Activated B cell treated with CpG ODN at 0.5 μM for 24 hours (primary cell): ENCODE measurements around the gene LTN1. TPM values are rescaled to one million over a fixed set of nuclear protein-coding genes. Genes with fewer than 3 reads are reported as not detected.

Experiments used
- ATAC-seq: fragments of 200-7000 bp; cut with Tn5 transposase; one replicate; pipeline ENCODE4 v1.10.0; 2021; ENCODE audit warnings: low read depth, mild to moderate bottlenecking, moderate library complexity
- CTCF ChIA-PET: fragments of 350-600 bp; sonication (Branson Sonifier 250); formaldehyde crosslinking; loops from one replicate; lab custom pipeline; 2021; ENCODE audit warnings: antibody characterized with exemption; lab: Charles Lee
- POLR2A ChIA-PET: fragments of 350-600 bp; sonication (Branson Sonifier 250); formaldehyde crosslinking; loops from one replicate; lab custom pipeline; 2021; ENCODE audit warnings: antibody characterized with exemption; lab: Charles Lee
- DNase-seq: peaks from one replicate; pipeline ENCODE4 v3.0.0; 2022
- H3K27ac Mint-ChIP-seq: one replicate; pipeline ENCODE4 v1.8.0; 2020; ENCODE audit warnings: mixed read lengths
- H3K27me3 Mint-ChIP-seq: one replicate; pipeline ENCODE4 v1.8.0; 2021; ENCODE audit warnings: mixed read lengths
- H3K36me3 Mint-ChIP-seq: one replicate; pipeline ENCODE4 v1.8.0; 2021; ENCODE audit warnings: low read depth, mixed read lengths
- H3K4me1 Mint-ChIP-seq: one replicate; pipeline ENCODE4 v1.8.0; 2021; ENCODE audit warnings: mixed read lengths
- H3K4me3 Mint-ChIP-seq: one replicate; pipeline ENCODE4 v1.8.0; 2020; ENCODE audit warnings: mild to moderate bottlenecking, mixed read lengths
- H3K9me3 Mint-ChIP-seq: one replicate; pipeline ENCODE4 v1.8.0; 2020; ENCODE audit warnings: mixed read lengths
- intact Hi-C: fragments of 100-400 bp; cut with micrococcal nuclease; formaldehyde crosslinking; loops from one replicate; pipeline ENCODE4 v1.15.1; 2024
- total RNA-seq: library from RNA; stranded (reverse); gene quantifications from 2 replicates; pipeline ENCODE4 v1.2.3, GENCODE V29; 2022
- TF ChIP-seq, protein P1 (sequence below): fragments of 200-600 bp; IDR thresholded peaks from one replicate; pipeline ENCODE4 v1.8.0; 2022; ENCODE audit warnings: antibody characterized with exemption, mild to moderate bottlenecking

LTN1 gene
- total RNA-seq, 1 donor from 2014 or later: 25.8 TPM

DNA sequence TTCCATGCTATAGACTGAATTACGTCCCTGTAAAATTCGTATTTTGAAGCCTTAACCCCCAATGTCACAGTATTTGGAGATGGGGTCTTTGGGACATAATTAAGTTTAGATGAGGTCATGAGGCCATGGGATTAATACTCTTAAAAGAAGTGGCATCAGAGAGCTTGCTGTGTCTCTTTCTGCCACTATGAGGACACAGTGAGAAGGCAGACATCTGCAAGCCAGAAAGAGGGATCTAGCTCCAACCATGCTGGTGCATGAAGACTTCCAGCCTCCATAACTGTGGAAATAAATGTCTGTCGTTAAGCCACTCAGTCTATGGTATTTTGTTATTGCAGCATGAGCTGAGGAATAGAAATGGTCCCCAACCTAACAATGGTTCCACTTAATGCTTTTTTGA lies 99.0 kb downstream of the LTN1 start:
- intact Hi-C loops: no loop called here
- ATAC-seq (no peak), DNase-seq (no peak)
- TF ChIP-seq, protein P1, sequence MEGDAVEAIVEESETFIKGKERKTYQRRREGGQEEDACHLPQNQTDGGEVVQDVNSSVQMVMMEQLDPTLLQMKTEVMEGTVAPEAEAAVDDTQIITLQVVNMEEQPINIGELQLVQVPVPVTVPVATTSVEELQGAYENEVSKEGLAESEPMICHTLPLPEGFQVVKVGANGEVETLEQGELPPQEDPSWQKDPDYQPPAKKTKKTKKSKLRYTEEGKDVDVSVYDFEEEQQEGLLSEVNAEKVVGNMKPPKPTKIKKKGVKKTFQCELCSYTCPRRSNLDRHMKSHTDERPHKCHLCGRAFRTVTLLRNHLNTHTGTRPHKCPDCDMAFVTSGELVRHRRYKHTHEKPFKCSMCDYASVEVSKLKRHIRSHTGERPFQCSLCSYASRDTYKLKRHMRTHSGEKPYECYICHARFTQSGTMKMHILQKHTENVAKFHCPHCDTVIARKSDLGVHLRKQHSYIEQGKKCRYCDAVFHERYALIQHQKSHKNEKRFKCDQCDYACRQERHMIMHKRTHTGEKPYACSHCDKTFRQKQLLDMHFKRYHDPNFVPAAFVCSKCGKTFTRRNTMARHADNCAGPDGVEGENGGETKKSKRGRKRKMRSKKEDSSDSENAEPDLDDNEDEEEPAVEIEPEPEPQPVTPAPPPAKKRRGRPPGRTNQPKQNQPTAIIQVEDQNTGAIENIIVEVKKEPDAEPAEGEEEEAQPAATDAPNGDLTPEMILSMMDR: no peak
- Mint-ChIP-seq H3K27me3 (peaks cover 22% of the 10 kb centered on the region), H3K4me3 (no peak overlapping the region), H3K9me3 (peaks cover 4% of the 10 kb centered on the region), H3K4me1 (peaks cover 3% of the 10 kb centered on the region), H3K27ac (no peak overlapping the region), H3K36me3 (no peaks in the 10 kb centered on the region)
- ChIA-PET CTCF (no interaction called here), POLR2A (no interaction called here)

DNA sequence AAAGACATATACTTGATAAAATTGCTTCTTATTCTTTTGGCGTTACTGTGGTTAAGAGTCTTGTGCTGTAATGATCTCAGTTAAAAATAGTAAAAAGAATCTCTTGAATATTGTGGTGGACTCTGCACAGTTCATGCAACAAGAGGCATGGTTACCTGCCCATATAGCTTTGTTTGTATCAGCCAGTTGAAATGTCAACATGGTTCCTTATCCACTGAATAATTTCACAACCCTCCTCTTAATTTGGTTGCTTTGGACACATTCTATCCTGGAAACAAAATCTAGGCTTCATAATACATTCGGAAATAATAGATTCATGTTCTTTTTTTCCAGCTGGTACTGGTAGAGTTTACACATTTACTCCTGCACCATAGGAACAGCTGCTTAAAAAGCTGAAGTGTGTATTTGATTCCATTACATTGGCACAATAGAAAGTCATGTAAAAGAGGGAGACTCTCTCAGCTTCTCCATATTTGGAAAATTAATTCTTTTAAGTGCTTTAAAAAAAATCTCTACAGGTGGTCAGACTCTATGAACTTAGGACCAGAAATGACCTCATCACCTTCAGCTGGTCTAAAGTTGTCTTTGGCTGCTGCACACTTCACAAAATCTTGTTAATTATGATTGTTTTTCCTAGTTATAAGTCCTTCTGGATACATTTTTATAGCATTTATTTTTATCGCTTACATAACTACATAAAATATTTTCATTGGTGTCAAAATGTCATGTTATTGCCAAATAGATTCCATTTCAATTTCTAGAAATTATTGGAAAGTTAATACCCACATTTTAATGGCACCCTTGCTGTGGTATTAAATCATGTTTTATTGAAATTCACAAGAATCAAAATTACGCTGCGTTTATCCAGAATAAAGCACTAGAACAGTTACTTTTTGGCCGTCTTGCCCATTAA lies 100.2 kb downstream of the LTN1 start:
- peaks cover 19% of the 10 kb centered on the region for H3K27me3 Mint-ChIP-seq
- peaks cover 3% of the 10 kb centered on the region for H3K4me1 Mint-ChIP-seq
- TF ChIP-seq, protein P1: no peak
- H3K27ac Mint-ChIP-seq: no peak overlapping the region
- POLR2A ChIA-PET: no interaction called here
- peaks cover 4% of the 10 kb centered on the region for H3K9me3 Mint-ChIP-seq
- CTCF ChIA-PET: no interaction called here
- ATAC-seq (no peak), DNase-seq (no peak)
- H3K4me3 Mint-ChIP-seq: no peak overlapping the region
- intact Hi-C loops: no loop called here
- H3K36me3 Mint-ChIP-seq: no peaks in the 10 kb centered on the region

DNA sequence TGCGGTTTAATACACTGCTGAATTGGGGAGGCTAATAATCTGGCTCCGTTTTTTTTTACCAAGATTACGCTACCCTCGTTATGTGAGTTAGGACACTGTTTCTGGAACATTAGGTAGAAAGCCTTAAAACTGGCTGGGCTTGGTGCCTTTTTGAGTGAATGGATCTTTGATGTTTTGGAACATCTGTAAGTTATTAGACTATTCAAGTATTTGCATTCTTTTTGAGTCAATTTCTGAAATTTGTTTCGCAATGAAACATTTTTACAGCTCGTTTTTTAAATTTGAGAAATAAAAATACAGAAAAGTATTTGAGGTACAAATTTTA lies 106.9 kb downstream of the LTN1 start:
- TF ChIP-seq, protein P1: no peak
- intact Hi-C loops: loop anchor here (1.0 to 5.0 kb wide), 5 partner anchors 46 to 414 kb away; partner anchors contain the start of gene CCT8
- peaks cover 9% of the 10 kb centered on the region for H3K27me3 Mint-ChIP-seq
- H3K4me3 Mint-ChIP-seq: no peak overlapping the region
- peaks cover 5% of the 10 kb centered on the region for H3K9me3 Mint-ChIP-seq
- H3K36me3 Mint-ChIP-seq: peaks cover 23% of the 10 kb centered on the region
- ATAC-seq: no peak
- DNase-seq: no peak
- peaks cover 20% of the 10 kb centered on the region for H3K4me1 Mint-ChIP-seq
- ChIA-PET POLR2A (interaction anchor here (0.7 to 1.3 kb wide), 3 partner anchors 107 to 281 kb away, joined by 3 to 6 read pairs (median 4); partner anchors contain the start of genes LTN1 and USP16), CTCF (no interaction called here)
- no peak overlapping the region for H3K27ac Mint-ChIP-seq

DNA sequence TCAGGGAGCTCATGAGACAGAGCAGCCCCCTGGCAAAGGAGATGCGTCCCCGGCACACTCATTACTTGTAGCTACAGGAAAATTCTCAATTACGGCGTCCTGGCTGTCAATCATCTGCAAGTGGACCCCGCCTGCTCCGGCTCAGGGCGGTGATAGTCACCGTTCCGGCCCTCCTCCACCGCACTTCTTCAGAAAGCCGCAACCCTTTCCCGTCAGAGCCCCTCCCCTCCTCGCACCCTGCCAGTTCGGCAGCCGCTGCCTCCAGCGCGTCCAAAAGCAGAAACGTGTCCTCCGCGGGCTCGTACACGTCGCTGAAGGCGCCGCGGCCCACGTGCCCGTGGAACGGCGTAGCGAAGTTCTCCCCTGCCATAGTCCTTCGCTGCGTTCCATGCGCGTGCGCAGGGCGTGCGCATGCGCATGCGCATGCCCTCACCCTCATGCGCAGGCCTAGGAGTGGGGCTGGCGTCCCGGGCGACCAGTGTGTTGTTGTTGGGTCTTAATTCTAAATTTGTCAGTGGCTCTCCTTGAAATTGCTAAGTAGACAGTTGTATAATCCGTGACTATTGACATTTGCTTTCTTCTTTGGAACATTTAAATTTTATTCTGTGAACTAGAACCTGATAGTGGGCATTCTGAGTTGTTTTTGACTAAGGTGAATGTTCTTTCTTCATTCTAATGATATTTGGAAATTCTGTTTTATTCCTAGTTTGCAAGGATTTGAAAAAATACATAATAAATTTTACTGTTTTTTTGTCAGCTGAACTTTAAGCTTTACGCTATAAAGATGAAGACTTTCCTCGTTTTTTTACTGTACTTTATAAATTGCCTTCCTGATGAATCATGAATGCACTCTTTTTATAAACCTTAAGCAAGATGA lies 107.5 kb downstream of the LTN1 start:
- CTCF ChIA-PET: no interaction called here
- H3K27ac Mint-ChIP-seq: peak overlapping the region; percentile 93
- intact Hi-C loops: loop anchor here (1.0 to 5.0 kb wide), 5 partner anchors 47 to 415 kb away; partner anchors contain the start of gene CCT8
- peaks cover 25% of the 10 kb centered on the region for H3K36me3 Mint-ChIP-seq
- H3K4me3 Mint-ChIP-seq: peak overlapping the region; percentile 88
- TF ChIP-seq, protein P1: no peak
- H3K4me1 Mint-ChIP-seq: peaks cover 20% of the 10 kb centered on the region
- DNase-seq (peak; percentile 88), ATAC-seq (peak; percentile 95)
- peaks cover 5% of the 10 kb centered on the region for H3K9me3 Mint-ChIP-seq
- POLR2A ChIA-PET: interaction anchor here (0.7 to 1.3 kb wide), 7 partner anchors 107 to 533 kb away, joined by 3 to 6 read pairs (median 4); partner anchors contain the start of genes LTN1 and USP16
- H3K27me3 Mint-ChIP-seq: peaks cover 7% of the 10 kb centered on the region
